Sigmoid colon (tissue), 7 donors: ENCODE measurements around the gene SIRT5. TPM values are rescaled to one million over a fixed set of nuclear protein-coding genes. Genes with fewer than 3 reads are reported as not detected.

Experiments used
- DNase-seq: peaks from one replicate; pipeline ENCODE4 v3.0.0-alpha.2; 2019
- H3K27ac ChIP-seq, 4 donors: fragments of 200-600 bp; sonication (generic); one replicate each; pipeline ENCODE4 v1.5.1; 2016 to 2019; ENCODE audit warnings: mild to moderate bottlenecking in 1 of 4
- H3K27me3 ChIP-seq, 3 donors: fragments of 200-600 bp; sonication (generic); one replicate each; pipeline ENCODE4 v1.5.1; 2019; ENCODE audit warnings: mild to moderate bottlenecking in 1 of 3
- H3K36me3 ChIP-seq, 4 donors: fragments of 200-600 bp; sonication (generic); one replicate each; pipeline ENCODE4 v1.5.1; 2016 to 2019
- H3K4me1 ChIP-seq, 4 donors: fragments of 200-600 bp; sonication (generic); one replicate each; pipeline ENCODE4 v1.5.1; 2017 to 2019
- H3K4me3 ChIP-seq, 4 donors: fragments of 200-600 bp; sonication (generic); one replicate each; pipeline ENCODE4 v1.5.1; 2017 to 2019; ENCODE audit warnings: mild to moderate bottlenecking in 2 of 4, moderate library complexity in 1 of 4
- H3K9me3 ChIP-seq, 4 donors: fragments of 200-600 bp in 3 of 4; sonication (generic) in 3 of 4; one replicate each; pipeline versions ENCODE4 v1.5.1 to v1.6.1; 2013 to 2019
- EP300 ChIP-seq, 4 donors: sonication (generic); formaldehyde crosslinking; IDR thresholded peaks; one replicate each; pipeline ENCODE4 v1.6.1; 2017; ENCODE audit warnings: antibody characterized with exemption in 4 of 4
- POLR2A ChIP-seq, 2 donors: fragments of 450-650 bp; IDR thresholded peaks; one replicate each; pipeline ENCODE4 v1.6.1; 2016; ENCODE audit warnings: antibody characterized with exemption in 2 of 2, mild to moderate bottlenecking in 2 of 2, moderate library complexity in 2 of 2
- POLR2AphosphoS5 ChIP-seq, 4 donors: sonication (generic); formaldehyde crosslinking; IDR thresholded peaks; one replicate each; pipeline ENCODE4 v1.6.1; 2017; ENCODE audit warnings: antibody characterized with exemption in 4 of 4
- WGBS, 2 donors: extraction: QIAGEN DNeasy Blood & Tissue Kit; methylation state at CpG; one replicate each; pipeline ENCODE4 v1.1.7; 2013; 5-methylcytosine and 5-hydroxymethylcytosine counted together
- intact Hi-C: fragments of 100-400 bp; cut with DNase I; formaldehyde crosslinking; loops from one replicate; pipeline ENCODE4 v1.15.1; 2023
- polyA plus RNA-seq, 3 donors: library from polyadenylated mRNA; stranded (reverse); fragments of 200-250 nt; gene quantifications; one replicate each; pipeline ENCODE4 v1.2.3, GENCODE V29; 2013
- total RNA-seq, 4 donors: library from RNA; depleted of rRNA; stranded (reverse); fragments of >200 nt; gene quantifications; one replicate each; pipeline ENCODE4 v1.1.0, GENCODE V29; 2016
- TF ChIP-seq, protein P1 (sequence below), 4 experiments: fragments of 450-650 bp in 3 of 4; fragments of 200-600 bp in 1 of 4; IDR thresholded peaks; one replicate each; pipeline ENCODE4 v1.5.1; 2016 to 2019; ENCODE audit warnings: antibody characterized with exemption in 4 of 4, mild to moderate bottlenecking in 3 of 4, moderate library complexity in 2 of 4
- donor health status: healthy with polysubstance abuse.
- donor health status: Bipolar disorder and iron deficiency.
- donor health status: healthy.

SIRT5 gene
- total and polyA plus RNA-seq, 7 donors, result 5.8 to 13.3 (median 8.4) TPM

DNA sequence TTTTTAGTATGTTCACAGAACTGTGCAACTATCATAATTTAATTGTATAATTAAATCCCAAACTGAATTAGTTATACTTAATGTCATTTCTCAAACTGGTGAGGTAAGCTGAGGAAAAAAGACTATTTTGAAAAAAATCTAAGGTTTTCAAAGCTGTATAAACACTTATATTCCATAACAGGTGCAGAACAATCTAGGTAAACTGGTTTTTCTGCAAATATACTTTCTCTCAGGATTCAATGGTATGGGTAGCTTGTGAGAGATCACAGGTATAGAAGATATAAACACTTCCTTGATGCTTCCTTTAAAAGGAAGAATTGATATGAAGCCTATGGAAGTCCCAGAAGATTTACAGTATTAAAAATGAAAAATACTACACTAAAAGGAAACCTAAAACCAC, 74.4 kb downstream of the SIRT5 start:
- intact Hi-C loops, result no loop called here
- Histone ChIP-seq H3K4me1 (peaks cover 0 to 3% (median 0%) of the 10 kb centered on the region in 4 donors), H3K36me3 (peaks cover 0 to 25% (median 2%) of the 10 kb centered on the region in 4 donors), H3K27me3 (no peaks in the 10 kb centered on the region), H3K9me3 (no peaks in the 10 kb centered on the region), H3K4me3 (no peak overlapping the region), H3K27ac (no peak overlapping the region)
- no peak for TF ChIP-seq POLR2AphosphoS5 (IDR thresholded peaks at IDR 0.05)
- TF ChIP-seq, protein P1, sequence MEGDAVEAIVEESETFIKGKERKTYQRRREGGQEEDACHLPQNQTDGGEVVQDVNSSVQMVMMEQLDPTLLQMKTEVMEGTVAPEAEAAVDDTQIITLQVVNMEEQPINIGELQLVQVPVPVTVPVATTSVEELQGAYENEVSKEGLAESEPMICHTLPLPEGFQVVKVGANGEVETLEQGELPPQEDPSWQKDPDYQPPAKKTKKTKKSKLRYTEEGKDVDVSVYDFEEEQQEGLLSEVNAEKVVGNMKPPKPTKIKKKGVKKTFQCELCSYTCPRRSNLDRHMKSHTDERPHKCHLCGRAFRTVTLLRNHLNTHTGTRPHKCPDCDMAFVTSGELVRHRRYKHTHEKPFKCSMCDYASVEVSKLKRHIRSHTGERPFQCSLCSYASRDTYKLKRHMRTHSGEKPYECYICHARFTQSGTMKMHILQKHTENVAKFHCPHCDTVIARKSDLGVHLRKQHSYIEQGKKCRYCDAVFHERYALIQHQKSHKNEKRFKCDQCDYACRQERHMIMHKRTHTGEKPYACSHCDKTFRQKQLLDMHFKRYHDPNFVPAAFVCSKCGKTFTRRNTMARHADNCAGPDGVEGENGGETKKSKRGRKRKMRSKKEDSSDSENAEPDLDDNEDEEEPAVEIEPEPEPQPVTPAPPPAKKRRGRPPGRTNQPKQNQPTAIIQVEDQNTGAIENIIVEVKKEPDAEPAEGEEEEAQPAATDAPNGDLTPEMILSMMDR (IDR thresholded peaks at IDR 0.05), result no peak
- no peak for TF ChIP-seq EP300 (IDR thresholded peaks at IDR 0.05)
- TF ChIP-seq POLR2A (IDR thresholded peaks at IDR 0.05), result no peak
- DNase-seq, result no peak

DNA sequence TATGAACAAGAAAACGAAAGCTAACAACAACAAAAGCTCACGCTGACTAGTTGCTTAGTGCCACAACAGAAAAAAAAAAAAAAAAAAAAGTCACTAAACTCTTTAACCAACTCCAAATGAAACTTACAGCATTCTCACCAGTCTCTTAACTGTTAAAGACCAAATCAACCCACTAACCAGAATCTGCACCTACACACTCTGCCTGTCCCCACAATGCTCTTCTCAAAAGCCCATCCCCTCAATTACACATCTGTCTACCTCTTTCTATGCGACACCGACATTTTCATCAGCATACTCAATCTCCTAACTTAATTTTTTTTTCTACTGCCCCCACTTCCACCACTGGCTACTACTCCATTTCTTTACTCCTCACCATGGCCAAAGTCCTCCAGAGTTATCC, 75.0 kb downstream of the SIRT5 start:
- no peak for DNase-seq
- Histone ChIP-seq H3K4me3 (no peak overlapping the region), H3K36me3 (peaks cover 0 to 20% (median 0%) of the 10 kb centered on the region in 4 donors), H3K27me3 (no peaks in the 10 kb centered on the region), H3K27ac (no peak overlapping the region), H3K9me3 (no peaks in the 10 kb centered on the region), H3K4me1 (peaks cover 0 to 3% (median under 1%) of the 10 kb centered on the region in 4 donors)
- intact Hi-C loops, result no loop called here
- WGBS, 2 donors, result 91 to 97% methylated on average over 4 of the region's 4 CpGs
- TF ChIP-seq EP300 (IDR thresholded peaks at IDR 0.05) (no peak), POLR2A (IDR thresholded peaks at IDR 0.05) (no peak), POLR2AphosphoS5 (IDR thresholded peaks at IDR 0.05) (no peak)
- TF ChIP-seq, protein P1 (IDR thresholded peaks at IDR 0.05), result no peak

- no peak for DNase-seq
- H3K36me3 ChIP-seq, result peaks cover 0 to 15% (median 0%) of the 10 kb centered on the region in 4 donors
- TF ChIP-seq EP300 (IDR thresholded peaks at IDR 0.05) (no peak), POLR2A (IDR thresholded peaks at IDR 0.05) (no peak), POLR2AphosphoS5 (IDR thresholded peaks at IDR 0.05) (no peak)
- TF ChIP-seq, protein P1 (IDR thresholded peaks at IDR 0.05), result no peak
- WGBS, 2 donors, result 96% methylated on average over 2 of the region's 2 CpGs
- H3K9me3 ChIP-seq, result no peaks in the 10 kb centered on the region
- H3K27me3 ChIP-seq, result no peaks in the 10 kb centered on the region
- intact Hi-C loops, result no loop called here
- H3K4me3 ChIP-seq, result no peak overlapping the region
- H3K27ac ChIP-seq, result no peak overlapping the region
- peaks cover 0 to 6% (median 1%) of the 10 kb centered on the region in 4 donors for H3K4me1 ChIP-seq
These were observed 78.9 kb downstream of the SIRT5 start for GRCh38 chr6:13653296-13653695.

- Histone ChIP-seq H3K36me3 (peaks cover 0 to 15% (median 0%) of the 10 kb centered on the region in 4 donors), H3K27me3 (no peaks in the 10 kb centered on the region), H3K4me1 (peaks cover 0 to 18% (median 4%) of the 10 kb centered on the region in 4 donors), H3K4me3 (no peak overlapping the region), H3K27ac (no peak overlapping the region), H3K9me3 (no peaks in the 10 kb centered on the region)
- TF ChIP-seq POLR2AphosphoS5 (IDR thresholded peaks at IDR 0.05) (no peak), POLR2A (IDR thresholded peaks at IDR 0.05) (no peak), EP300 (IDR thresholded peaks at IDR 0.05) (no peak)
- TF ChIP-seq, protein P1 (IDR thresholded peaks at IDR 0.05), result no peak
- intact Hi-C loops, result no loop called here
- DNase-seq, result no peak
These were observed 80.1 kb downstream of the SIRT5 start for GRCh38 chr6:13654496-13654895.

DNA sequence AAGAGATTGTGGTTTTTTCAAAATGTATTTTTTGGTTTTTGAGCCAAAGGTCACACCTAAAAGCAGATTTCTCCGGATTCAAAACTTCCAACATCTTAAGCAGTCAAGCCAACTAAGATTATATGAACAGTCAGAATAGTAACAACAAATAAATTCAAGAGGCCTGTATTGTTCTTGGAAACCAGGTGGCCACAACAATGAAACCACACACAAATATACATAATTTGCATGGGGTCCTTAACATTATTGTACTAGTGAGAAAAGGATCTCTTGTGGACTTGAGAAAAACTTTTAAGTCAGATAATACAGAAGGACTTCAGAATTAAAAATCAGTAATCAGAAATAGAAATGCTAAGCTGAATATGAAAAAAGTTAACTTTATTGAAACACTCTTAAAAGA, 81.3 kb downstream of the SIRT5 start:
- Histone ChIP-seq H3K27ac (no peak overlapping the region), H3K36me3 (peaks cover 0 to 6% (median 0%) of the 10 kb centered on the region in 4 donors), H3K4me3 (no peak overlapping the region), H3K9me3 (no peaks in the 10 kb centered on the region), H3K27me3 (no peaks in the 10 kb centered on the region), H3K4me1 (peaks cover 0 to 30% (median 15%) of the 10 kb centered on the region in 4 donors)
- WGBS, 2 donors, result 90 to 95% methylated on average over 1 of the region's 1 CpG
- intact Hi-C loops, result no loop called here
- TF ChIP-seq POLR2AphosphoS5 (IDR thresholded peaks at IDR 0.05) (no peak), POLR2A (IDR thresholded peaks at IDR 0.05) (no peak), EP300 (IDR thresholded peaks at IDR 0.05) (no peak)
- TF ChIP-seq, protein P1 (IDR thresholded peaks at IDR 0.05), result no peak
- no peak for DNase-seq
